ENCODE data around the gene TRMT1. TPM values are rescaled to one million over a fixed set of nuclear protein-coding genes. Genes with fewer than 3 reads are reported as not detected.

TRMT1 gene
- total RNA-seq, 1 donor from 2014 or later, result 28.0 TPM

DNA sequence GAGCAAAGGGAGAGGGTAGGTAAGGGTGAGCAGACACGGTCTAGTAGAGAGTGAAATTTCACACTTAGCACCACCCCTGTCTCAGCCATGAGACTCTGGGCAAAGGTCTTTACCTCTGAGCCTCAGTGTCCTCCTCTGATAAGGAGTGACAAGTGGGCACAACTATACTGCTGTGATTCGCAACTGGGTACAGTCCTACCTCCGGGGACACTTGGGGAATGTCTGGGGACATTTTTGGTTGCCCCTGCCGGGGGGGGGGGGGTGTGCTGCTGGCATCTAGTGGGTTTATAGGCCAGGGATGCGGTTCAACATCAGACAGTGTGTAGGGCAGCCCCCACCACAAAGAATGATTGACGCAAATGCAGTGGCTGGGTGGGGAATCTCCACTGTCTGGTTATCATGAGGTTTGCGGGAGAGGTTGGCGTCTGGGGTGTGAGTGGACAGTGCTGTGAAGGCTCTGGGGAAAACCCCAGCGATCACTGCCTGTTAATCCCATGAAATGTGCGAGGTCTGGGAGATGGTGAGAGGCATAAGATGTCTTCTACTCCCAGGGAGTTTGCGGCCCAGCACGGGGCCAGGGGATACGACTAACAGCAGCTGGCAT is 5.8 kb upstream of the TRMT1 start:
- TF ChIP-seq, protein P1, sequence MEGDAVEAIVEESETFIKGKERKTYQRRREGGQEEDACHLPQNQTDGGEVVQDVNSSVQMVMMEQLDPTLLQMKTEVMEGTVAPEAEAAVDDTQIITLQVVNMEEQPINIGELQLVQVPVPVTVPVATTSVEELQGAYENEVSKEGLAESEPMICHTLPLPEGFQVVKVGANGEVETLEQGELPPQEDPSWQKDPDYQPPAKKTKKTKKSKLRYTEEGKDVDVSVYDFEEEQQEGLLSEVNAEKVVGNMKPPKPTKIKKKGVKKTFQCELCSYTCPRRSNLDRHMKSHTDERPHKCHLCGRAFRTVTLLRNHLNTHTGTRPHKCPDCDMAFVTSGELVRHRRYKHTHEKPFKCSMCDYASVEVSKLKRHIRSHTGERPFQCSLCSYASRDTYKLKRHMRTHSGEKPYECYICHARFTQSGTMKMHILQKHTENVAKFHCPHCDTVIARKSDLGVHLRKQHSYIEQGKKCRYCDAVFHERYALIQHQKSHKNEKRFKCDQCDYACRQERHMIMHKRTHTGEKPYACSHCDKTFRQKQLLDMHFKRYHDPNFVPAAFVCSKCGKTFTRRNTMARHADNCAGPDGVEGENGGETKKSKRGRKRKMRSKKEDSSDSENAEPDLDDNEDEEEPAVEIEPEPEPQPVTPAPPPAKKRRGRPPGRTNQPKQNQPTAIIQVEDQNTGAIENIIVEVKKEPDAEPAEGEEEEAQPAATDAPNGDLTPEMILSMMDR (IDR thresholded peaks at IDR 0.05), result no peak
- TF ChIP-seq POLR2AphosphoS5 (IDR thresholded peaks at IDR 0.05; ENCODE audit: insufficient read depth in 1 of 2, low read depth in 1 of 2), result no peak
- TF ChIP-seq POLR2A (IDR thresholded peaks at IDR 0.05), result no peak
- Histone ChIP-seq H3K4me3 (no peak overlapping the region), H3K9me3 (no peaks in the 10 kb centered on the region), H3K36me3 (no peaks in the 10 kb centered on the region), H3K4me1 (peaks cover 35% of the 10 kb centered on the region), H3K27ac (no peak overlapping the region), H3K27me3 (no peaks in the 10 kb centered on the region)
- intact Hi-C loops (cut with DNase I), result no loop called here
- DNase-seq (ENCODE audit: extremely low spot score in 2 of 2), result no peak

DNA sequence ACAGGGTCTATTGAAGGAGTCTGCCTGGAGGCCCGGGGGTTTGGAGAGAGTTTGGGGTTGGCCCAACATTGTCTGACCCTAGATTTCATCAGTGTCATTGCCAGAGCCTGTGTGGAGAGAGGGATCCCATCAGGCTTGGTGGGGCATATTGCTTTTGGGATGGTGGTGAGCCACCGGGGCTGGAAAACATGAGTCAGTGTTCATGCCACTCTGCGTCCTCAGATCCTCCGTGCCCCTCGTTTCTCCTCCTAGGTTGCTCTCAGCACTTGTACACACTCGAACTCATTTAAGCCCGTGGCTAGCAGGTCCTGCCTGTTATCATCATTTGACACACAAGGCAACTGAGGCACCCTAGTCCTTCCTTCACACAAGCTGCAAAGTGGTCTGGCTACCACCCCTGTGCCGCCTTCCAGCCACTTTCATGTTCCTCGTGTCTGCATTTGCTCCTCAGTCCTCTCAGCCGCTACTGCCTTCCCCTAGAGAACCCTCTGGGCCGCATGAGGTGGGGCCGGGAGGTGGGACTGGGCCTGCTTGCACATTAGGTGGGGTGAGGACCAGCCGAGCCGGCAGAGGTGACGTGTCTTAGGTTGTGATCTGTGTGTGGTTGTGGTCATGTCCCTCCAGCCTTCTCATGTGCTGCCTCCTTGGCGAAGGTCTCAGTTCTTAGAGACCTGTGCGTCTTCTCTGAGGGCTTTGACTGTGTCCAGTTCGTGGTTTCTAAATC is 5.2 kb upstream of the TRMT1 start:
- Histone ChIP-seq H3K27ac (no peak overlapping the region), H3K27me3 (no peaks in the 10 kb centered on the region), H3K36me3 (no peaks in the 10 kb centered on the region), H3K9me3 (no peaks in the 10 kb centered on the region), H3K4me1 (peaks cover 42% of the 10 kb centered on the region), H3K4me3 (no peak overlapping the region)
- TF ChIP-seq POLR2A (IDR thresholded peaks at IDR 0.05), result no peak
- TF ChIP-seq, protein P1 (IDR thresholded peaks at IDR 0.05), result no peak
- no peak for TF ChIP-seq POLR2AphosphoS5 (IDR thresholded peaks at IDR 0.05; ENCODE audit: insufficient read depth in 1 of 2, low read depth in 1 of 2)
- intact Hi-C loops (cut with DNase I), result no loop called here
- DNase-seq (ENCODE audit: extremely low spot score in 2 of 2), result no peak

GRCh38 chr19:13120817-13121216 is 4.3 kb upstream of the TRMT1 start:
- DNase-seq (ENCODE audit: extremely low spot score in 2 of 2), result no peak
- H3K27me3 ChIP-seq, result no peaks in the 10 kb centered on the region
- intact Hi-C loops (cut with DNase I), result no loop called here
- H3K36me3 ChIP-seq, result no peaks in the 10 kb centered on the region
- TF ChIP-seq, protein P1 (IDR thresholded peaks at IDR 0.05), result no peak
- TF ChIP-seq POLR2AphosphoS5 (IDR thresholded peaks at IDR 0.05; ENCODE audit: insufficient read depth in 1 of 2, low read depth in 1 of 2) (no peak), POLR2A (IDR thresholded peaks at IDR 0.05) (no peak)
- no peak overlapping the region for H3K4me3 ChIP-seq
- H3K4me1 ChIP-seq, result peaks cover 47% of the 10 kb centered on the region
- no peaks in the 10 kb centered on the region for H3K9me3 ChIP-seq
- H3K27ac ChIP-seq, result no peak overlapping the region

DNA sequence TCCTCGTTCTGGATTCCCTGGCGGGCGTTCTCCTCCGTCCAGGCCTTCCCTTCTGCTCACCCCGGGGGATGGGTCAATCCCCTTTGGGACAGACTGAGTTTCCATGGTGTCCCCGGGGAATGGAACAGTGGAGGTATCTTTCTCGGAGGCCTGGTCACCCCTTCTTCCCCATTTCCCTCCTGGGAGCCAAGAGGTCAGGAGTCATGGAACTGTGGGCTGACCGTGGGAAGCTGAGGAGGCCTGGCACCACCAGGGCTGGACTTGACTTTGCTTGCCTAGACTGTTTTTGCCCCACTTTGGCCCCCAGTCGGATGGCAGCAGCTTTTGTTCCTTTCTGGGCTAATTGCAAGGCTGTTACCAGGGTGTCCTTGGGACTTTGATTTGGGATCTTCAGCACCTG is 3.5 kb upstream of the TRMT1 start:
- H3K27me3 ChIP-seq, result no peaks in the 10 kb centered on the region
- no peaks in the 10 kb centered on the region for H3K9me3 ChIP-seq
- H3K4me3 ChIP-seq, result no peak overlapping the region
- intact Hi-C loops (cut with DNase I), result no loop called here
- peaks cover 55% of the 10 kb centered on the region for H3K4me1 ChIP-seq
- TF ChIP-seq POLR2A (IDR thresholded peaks at IDR 0.05) (no peak), POLR2AphosphoS5 (IDR thresholded peaks at IDR 0.05; ENCODE audit: insufficient read depth in 1 of 2, low read depth in 1 of 2) (no peak)
- TF ChIP-seq, protein P1 (IDR thresholded peaks at IDR 0.05), result no peak
- H3K36me3 ChIP-seq, result no peaks in the 10 kb centered on the region
- DNase-seq (ENCODE audit: extremely low spot score in 2 of 2), result no peak
- H3K27ac ChIP-seq, result no peak overlapping the region

- no peak for DNase-seq (ENCODE audit: extremely low spot score in 2 of 2)
- H3K36me3 ChIP-seq, result no peaks in the 10 kb centered on the region
- TF ChIP-seq POLR2AphosphoS5 (IDR thresholded peaks at IDR 0.05; ENCODE audit: insufficient read depth in 1 of 2, low read depth in 1 of 2) (no peak), POLR2A (IDR thresholded peaks at IDR 0.05) (no peak)
- TF ChIP-seq, protein P1 (IDR thresholded peaks at IDR 0.05), result no peak
- H3K27me3 ChIP-seq, result no peaks in the 10 kb centered on the region
- peaks cover 58% of the 10 kb centered on the region for H3K4me1 ChIP-seq
- H3K9me3 ChIP-seq, result no peaks in the 10 kb centered on the region
- peak overlapping the region; percentile 67 for H3K27ac ChIP-seq
- peak overlapping the region; percentile 84 to 99 for H3K4me3 ChIP-seq
- intact Hi-C loops (cut with DNase I), result no loop called here
Observed at GRCh38 chr19:13119627-13120026, 3.1 kb upstream of the TRMT1 start.
